GM21576 (cell line): ENCODE results near the gene NKPD1.
A peak's percentile ranks its signal among the peaks of the same experiment; 100 is the strongest.

Experiments used
- ATAC-seq: cut with Tn5 transposase; IDR thresholded peaks from one replicate; pipeline ENCODE4 v1.9.1; 2021; ENCODE audit warnings: mild to moderate bottlenecking, moderate library complexity; ENCODE audit not compliant: unreplicated experiment

Gene NKPD1

GRCh38 chr19:45175515-45176345 lies 14.9 kb upstream of the NKPD1 start:
- no peak for ATAC-seq

GRCh38 chr19:45173816-45174215 lies 13.0 kb upstream of the NKPD1 start:
- ATAC-seq, result no peak

GRCh38 chr19:45172611-45173208 lies 11.9 kb upstream of the NKPD1 start:
- no peak for ATAC-seq

GRCh38 chr19:45172173-45172572 lies 11.4 kb upstream of the NKPD1 start:
- ATAC-seq, result no peak

GRCh38 chr19:45171211-45171623 lies 10.4 kb upstream of the NKPD1 start:
- no peak for ATAC-seq

- ATAC-seq, result no peak
These were observed 9.6 kb upstream of the NKPD1 start for GRCh38 chr19:45170146-45171106.

- ATAC-seq, result no peak
These were observed 8.8 kb upstream of the NKPD1 start for GRCh38 chr19:45169602-45170001.

GRCh38 chr19:45168767-45169351 lies 8.1 kb upstream of the NKPD1 start:
- no peak for ATAC-seq

- ATAC-seq, result no peak
These were observed 6.0 kb upstream of the NKPD1 start for GRCh38 chr19:45166723-45167252.

GRCh38 chr19:45164577-45165335 lies 4.0 kb upstream of the NKPD1 start:
- peak; percentile 63 for ATAC-seq

GRCh38 chr19:45163751-45164460 lies 3.1 kb upstream of the NKPD1 start:
- no peak for ATAC-seq

GRCh38 chr19:45163156-45163555 lies 2.4 kb upstream of the NKPD1 start:
- ATAC-seq, result no peak

- no peak for ATAC-seq
These were observed 1.9 kb upstream of the NKPD1 start for GRCh38 chr19:45162608-45163143.

GRCh38 chr19:45161738-45162607 lies 1.2 kb upstream of the NKPD1 start:
- ATAC-seq, result no peak

GRCh38 chr19:45159971-45160324 lies 834 bp downstream of the NKPD1 start:
- ATAC-seq, result no peak

GRCh38 chr19:45159210-45159970 lies 1.4 kb downstream of the NKPD1 start:
- no peak for ATAC-seq

GRCh38 chr19:45158503-45159209 lies 2.1 kb downstream of the NKPD1 start:
- ATAC-seq, result no peak
